Keratinocyte (primary cell): ENCODE results near the gene UCN2. TPM values are rescaled to one million over a fixed set of nuclear protein-coding genes. Genes with fewer than 3 reads are reported as not detected.
A peak's percentile ranks its signal among the peaks of the same experiment; 100 is the strongest.

ENCODE experiments used
- DNase-seq: peaks from one replicate; pipeline ENCODE4 v3.0.0-alpha.2; 2011; ENCODE audit warnings: low read depth, missing footprints, low spot score
- FAIRE-seq: peaks from 2 replicates; lab custom pipeline; 2011; peaks lifted over from hg19 to GRCh38; lab: Jason Lieb, UNC
- H2AFZ ChIP-seq: 2 replicates; pipeline ENCODE4 v1.6.0; 2012; ENCODE audit warnings: low read length, control low read depth, inconsistent platforms; ENCODE audit not compliant: control insufficient read depth
- H3K27ac ChIP-seq: 2 replicates; pipeline ENCODE4 v1.5.1; 2011; ENCODE audit warnings: low read length; ENCODE audit not compliant: control insufficient read depth, insufficient read depth
- H3K27me3 ChIP-seq: 3 replicates; pipeline ENCODE4 v1.6.0; 2011; ENCODE audit warnings: low read length; ENCODE audit not compliant: control insufficient read depth, insufficient read depth; ENCODE audit errors: extremely low read depth
- H3K36me3 ChIP-seq, 2 experiments: 2 replicates in 1 of 2; 3 replicates in 1 of 2; pipeline ENCODE4 v1.5.1; 2011; ENCODE audit warnings: low read length in 2 of 2, mild to moderate bottlenecking in 1 of 2; ENCODE audit not compliant: control insufficient read depth in 2 of 2, insufficient read depth in 2 of 2; ENCODE audit errors: extremely low read depth in 1 of 2
- H3K4me1 ChIP-seq: 3 replicates; pipeline ENCODE4 v1.5.1; 2011; ENCODE audit warnings: low read length; ENCODE audit not compliant: control insufficient read depth, insufficient read depth; ENCODE audit errors: extremely low read depth
- H3K4me2 ChIP-seq: 3 replicates; pipeline ENCODE4 v1.6.0; 2011; ENCODE audit warnings: low read depth, low read length; ENCODE audit not compliant: control insufficient read depth, insufficient read depth; ENCODE audit errors: extremely low read depth
- H3K4me3 ChIP-seq, 3 experiments: fragments of 200-600 bp in 1 of 3; sonication (generic) in 1 of 3; 2 replicates in 2 of 3; 3 replicates in 1 of 3; pipeline ENCODE4 v1.5.1; 2011 to 2016; ENCODE audit warnings: low read length in 3 of 3, mild to moderate bottlenecking in 3 of 3, control low read depth in 2 of 3, inconsistent platforms in 1 of 3, low read depth in 1 of 3, mixed read lengths in 1 of 3, mixed run types in 1 of 3, moderate library complexity in 1 of 3; ENCODE audit not compliant: control insufficient read depth in 2 of 3, insufficient read depth in 2 of 3; ENCODE audit errors: extremely low read depth in 1 of 3
- H3K79me2 ChIP-seq: 2 replicates; pipeline ENCODE4 v1.6.0; 2012; ENCODE audit warnings: low read length; ENCODE audit not compliant: control insufficient read depth, insufficient read depth
- H3K9ac ChIP-seq: 3 replicates; pipeline ENCODE4 v1.6.0; 2011; ENCODE audit warnings: low read length; ENCODE audit not compliant: control insufficient read depth, insufficient read depth; ENCODE audit errors: extremely low read depth
- H3K9me1 ChIP-seq: 3 replicates; pipeline ENCODE4 v1.6.0; 2011; ENCODE audit warnings: low read length; ENCODE audit not compliant: control insufficient read depth, insufficient read depth; ENCODE audit errors: extremely low read depth
- H3K9me3 ChIP-seq: 2 replicates; pipeline ENCODE4 v1.5.1; 2012; ENCODE audit warnings: low read depth, low read length; ENCODE audit not compliant: control insufficient read depth
- H4K20me1 ChIP-seq: 3 replicates; pipeline ENCODE4 v1.6.0; 2011; ENCODE audit warnings: low read length; ENCODE audit not compliant: control insufficient read depth, insufficient read depth; ENCODE audit errors: extremely low read depth
- EZH2 ChIP-seq: IDR thresholded peaks from one replicate; pipeline ENCODE4 v1.6.1; 2012; ENCODE audit warnings: inconsistent platforms, mild to moderate bottlenecking, low read length, moderate library complexity
- dilution Hi-C: fragments of 300-500 bp; cut with MboI; formaldehyde crosslinking; loops from one replicate; pipeline ENCODE4 v1.7.0; 2020; ENCODE audit warnings: low sequenced_read_pairs; ENCODE audit not compliant: extremely low pct_ligation_motif_present
- polyA plus RNA-seq, 5 experiments: library from polyadenylated mRNA; depleted of rRNA in 3 of 5; stranded (reverse) in 3 of 5; stranded (forward) in 1 of 5; unstranded in 1 of 5; fragments of >200 nt; gene quantifications; 1 replicate in 1 of 5; 2 replicates in 3 of 5; 3 replicates in 1 of 5; pipeline versions ENCODE4 v1.2.1 to v1.2.3, GENCODE V29; 2011 to 2012; ENCODE audit warnings: missing spikeins in 2 of 5, low read depth in 1 of 5, low replicate concordance in 1 of 5
- TF ChIP-seq, protein P1 (sequence below), 3 experiments: IDR thresholded peaks in 1 of 3; conservative IDR thresholded peaks in 1 of 3; optimal IDR thresholded peaks in 1 of 3; 2 replicates in 2 of 3; 3 replicates in 1 of 3; pipeline versions ENCODE3 to v1.5.1; 2011; ENCODE audit warnings: low read length in 3 of 3, mild to moderate bottlenecking in 3 of 3, moderate library complexity in 2 of 3, control low read depth in 1 of 3, inconsistent platforms in 1 of 3; ENCODE audit not compliant: insufficient read depth in 2 of 3; ENCODE audit errors: extremely low read depth in 1 of 3

UCN2 gene
- polyA plus RNA-seq, 1 donor (not counting 4 experiments of a cell fraction or from before 2014, with no cell fraction given): 5.7 TPM

DNA sequence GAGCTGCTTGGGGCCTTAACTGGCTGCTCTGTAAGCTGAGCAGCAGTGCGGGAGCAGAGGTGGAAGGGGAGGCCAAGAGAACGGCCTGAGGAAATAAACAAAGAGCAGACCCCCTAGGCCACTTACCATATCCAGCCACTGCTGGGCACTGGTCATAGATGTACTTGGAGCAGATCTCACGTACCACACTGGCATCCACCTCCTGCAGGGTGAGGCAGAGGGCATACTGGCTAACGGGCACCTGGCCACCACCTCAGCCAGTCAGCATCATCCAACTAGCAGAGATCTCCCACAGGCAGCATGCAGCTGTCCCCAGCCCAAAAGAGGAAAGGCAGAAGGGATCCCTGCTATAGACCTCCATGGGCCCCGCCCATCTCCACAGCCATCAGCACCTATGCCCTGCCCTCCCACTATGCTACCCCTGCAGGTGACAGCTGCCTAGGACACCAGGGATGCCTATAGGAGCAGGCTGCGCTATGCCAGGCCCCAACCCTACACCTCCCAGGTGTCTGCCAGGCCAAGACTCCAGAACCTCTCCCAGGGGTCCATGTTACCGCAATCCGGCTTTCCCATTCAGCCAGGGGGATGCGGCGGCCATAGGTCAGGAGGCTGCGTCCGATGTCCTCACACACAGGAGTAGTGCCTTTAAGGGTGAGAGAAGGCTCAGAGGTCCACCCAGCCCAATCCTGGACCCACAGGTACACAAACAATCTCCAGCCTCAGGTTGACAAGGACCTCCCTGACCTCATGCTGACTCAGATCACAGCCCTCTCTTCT lies 36.1 kb upstream of the UCN2 start:
- FAIRE-seq: no peak
- peaks cover 57% of the 10 kb centered on the region for H3K4me1 ChIP-seq
- dilution Hi-C loops: no loop called here
- H3K9ac ChIP-seq: peak overlapping the region; percentile 74
- H3K9me1 ChIP-seq: no peaks in the 10 kb centered on the region
- H3K4me3 ChIP-seq: peak overlapping the region in 2 of 3 experiments; percentile 19 to 28
- TF ChIP-seq, protein P1, sequence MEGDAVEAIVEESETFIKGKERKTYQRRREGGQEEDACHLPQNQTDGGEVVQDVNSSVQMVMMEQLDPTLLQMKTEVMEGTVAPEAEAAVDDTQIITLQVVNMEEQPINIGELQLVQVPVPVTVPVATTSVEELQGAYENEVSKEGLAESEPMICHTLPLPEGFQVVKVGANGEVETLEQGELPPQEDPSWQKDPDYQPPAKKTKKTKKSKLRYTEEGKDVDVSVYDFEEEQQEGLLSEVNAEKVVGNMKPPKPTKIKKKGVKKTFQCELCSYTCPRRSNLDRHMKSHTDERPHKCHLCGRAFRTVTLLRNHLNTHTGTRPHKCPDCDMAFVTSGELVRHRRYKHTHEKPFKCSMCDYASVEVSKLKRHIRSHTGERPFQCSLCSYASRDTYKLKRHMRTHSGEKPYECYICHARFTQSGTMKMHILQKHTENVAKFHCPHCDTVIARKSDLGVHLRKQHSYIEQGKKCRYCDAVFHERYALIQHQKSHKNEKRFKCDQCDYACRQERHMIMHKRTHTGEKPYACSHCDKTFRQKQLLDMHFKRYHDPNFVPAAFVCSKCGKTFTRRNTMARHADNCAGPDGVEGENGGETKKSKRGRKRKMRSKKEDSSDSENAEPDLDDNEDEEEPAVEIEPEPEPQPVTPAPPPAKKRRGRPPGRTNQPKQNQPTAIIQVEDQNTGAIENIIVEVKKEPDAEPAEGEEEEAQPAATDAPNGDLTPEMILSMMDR (optimal IDR thresholded peaks at IDR 0.05 in 1 of 3, IDR thresholded peaks at IDR 0.05 in 1 of 3, conservative IDR thresholded peaks at IDR 0.05 in 1 of 3; ENCODE audit: extremely low read depth in 1 of 3, insufficient read depth in 2 of 3, low read length in 3 of 3): peak in 1 of 3 experiments; percentile 12
- TF ChIP-seq EZH2: no peak
- H3K9me3 ChIP-seq: no peaks in the 10 kb centered on the region
- H4K20me1 ChIP-seq: no peaks in the 10 kb centered on the region
- peak overlapping the region; percentile 83 for H3K4me2 ChIP-seq
- H3K79me2 ChIP-seq: peaks cover 4% of the 10 kb centered on the region
- no peak for DNase-seq
- H3K27me3 ChIP-seq: no peaks in the 10 kb centered on the region
- peak overlapping the region; percentile 98 for H3K27ac ChIP-seq
- peaks cover 40 to 49% of the 10 kb centered on the region in 2 experiments for H3K36me3 ChIP-seq
- H2AFZ ChIP-seq: no peak overlapping the region

DNA sequence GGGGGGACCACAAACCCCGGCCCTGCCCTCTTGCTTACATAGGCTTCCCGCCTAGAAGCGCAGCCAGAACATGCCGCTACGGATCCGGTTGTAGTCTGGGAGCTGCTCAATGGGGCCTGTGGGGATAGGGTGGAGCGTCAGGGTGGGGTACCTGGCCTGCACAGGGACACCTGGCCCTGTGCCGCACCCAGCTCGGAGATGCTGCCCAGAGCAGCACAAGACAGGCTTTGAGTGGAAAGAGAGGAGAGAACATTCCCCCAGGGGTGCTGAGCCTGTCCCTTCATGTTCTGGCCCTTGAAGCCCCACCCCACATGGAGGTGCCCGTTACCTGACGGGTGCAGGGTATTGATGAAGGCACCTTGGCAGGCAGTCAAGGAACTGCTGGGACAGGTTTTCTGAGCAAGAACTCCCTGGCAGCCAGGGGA lies 35.5 kb upstream of the UCN2 start:
- DNase-seq (peak; percentile 100), FAIRE-seq (peak; percentile 100)
- Histone ChIP-seq H3K4me2 (peak overlapping the region; percentile 83), H2AFZ (no peak overlapping the region), H4K20me1 (no peaks in the 10 kb centered on the region), H3K9me3 (no peaks in the 10 kb centered on the region), H3K79me2 (peaks cover 10% of the 10 kb centered on the region), H3K4me1 (peaks cover 59% of the 10 kb centered on the region), H3K36me3 (peaks cover 36 to 43% of the 10 kb centered on the region in 2 experiments), H3K4me3 (peak overlapping the region in 1 of 3 experiments; percentile 28), H3K9me1 (no peaks in the 10 kb centered on the region), H3K27ac (peak overlapping the region; percentile 98), H3K9ac (peak overlapping the region; percentile 74), H3K27me3 (no peaks in the 10 kb centered on the region)
- dilution Hi-C loops: no loop called here
- TF ChIP-seq, protein P1 (optimal IDR thresholded peaks at IDR 0.05 in 1 of 3, IDR thresholded peaks at IDR 0.05 in 1 of 3, conservative IDR thresholded peaks at IDR 0.05 in 1 of 3; ENCODE audit: extremely low read depth in 1 of 3, insufficient read depth in 2 of 3, low read length in 3 of 3): no peak
